ENCODE data around the gene RYR2.

GRCh38 chr1:237033061-237033460, 8.9 kb upstream of the RYR2 start:
- TF ChIP-seq CTCF (IDR thresholded peaks at IDR 0.05) (no peak), POLR2A (IDR thresholded peaks at IDR 0.05) (no peak)

Measured in heart left ventricle (tissue), 13 donors.